Activated CD8-positive, alpha-beta memory T cell treated with anti-CD3 and anti-CD28 coated beads for 1 hour (primary cell): Measurements from ENCODE around the gene KDF1.

Experiments used
- DNase-seq, 2 donors: peaks; one replicate each; pipeline ENCODE4 v3.0.0-alpha.2; 2020; ENCODE audit warnings: low read depth in 1 of 2; ENCODE audit errors: extremely low read depth in 1 of 2

The KDF1 gene, protein sequence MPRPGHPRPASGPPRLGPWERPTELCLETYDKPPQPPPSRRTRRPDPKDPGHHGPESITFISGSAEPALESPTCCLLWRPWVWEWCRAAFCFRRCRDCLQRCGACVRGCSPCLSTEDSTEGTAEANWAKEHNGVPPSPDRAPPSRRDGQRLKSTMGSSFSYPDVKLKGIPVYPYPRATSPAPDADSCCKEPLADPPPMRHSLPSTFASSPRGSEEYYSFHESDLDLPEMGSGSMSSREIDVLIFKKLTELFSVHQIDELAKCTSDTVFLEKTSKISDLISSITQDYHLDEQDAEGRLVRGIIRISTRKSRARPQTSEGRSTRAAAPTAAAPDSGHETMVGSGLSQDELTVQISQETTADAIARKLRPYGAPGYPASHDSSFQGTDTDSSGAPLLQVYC

DNA sequence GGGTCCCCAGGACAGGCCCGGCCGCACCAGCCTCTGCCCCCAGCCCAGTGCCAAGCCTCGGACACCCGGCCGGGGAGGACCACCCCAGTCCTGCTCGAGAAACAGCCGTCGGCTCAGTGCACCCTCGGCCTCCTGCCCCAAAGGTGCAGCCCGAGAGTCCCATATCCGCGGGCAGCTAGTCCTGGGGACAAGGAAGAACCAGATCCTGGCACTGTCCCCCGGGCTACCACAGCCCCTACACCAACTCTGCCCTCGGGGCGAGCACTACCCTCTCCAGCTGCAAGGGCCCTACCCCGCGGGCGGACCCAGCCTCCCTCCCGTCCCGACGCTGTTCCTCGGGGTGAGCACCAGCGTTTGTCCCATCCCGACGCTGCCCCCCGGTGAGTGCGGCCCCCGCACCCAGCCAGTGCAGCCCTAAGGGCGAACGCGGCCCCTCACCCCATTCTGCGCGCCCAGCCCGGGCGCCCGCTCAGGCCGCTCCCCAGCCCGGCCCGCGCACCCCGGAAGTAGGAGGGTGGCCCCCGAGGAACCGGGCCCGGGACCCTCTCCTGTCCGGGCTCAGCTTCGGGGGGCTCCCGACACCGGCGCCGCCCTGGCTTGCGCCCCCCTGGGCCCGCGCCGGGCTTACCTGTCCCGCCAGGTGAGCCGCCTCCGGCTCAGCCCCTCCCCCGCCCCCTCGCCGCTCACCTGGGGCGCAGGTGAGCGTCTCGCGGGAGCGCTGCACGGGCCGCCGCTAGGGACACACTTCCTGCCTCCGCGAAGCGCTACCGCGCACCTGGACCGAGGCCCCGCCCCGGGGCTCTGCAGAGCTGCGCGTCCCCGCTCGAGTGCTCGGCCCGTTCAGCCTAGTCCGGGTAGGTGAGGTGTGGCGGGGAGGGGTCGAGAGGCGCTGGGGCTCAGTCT lies at the start of gene KDF1:
Gene KDF1 (minus strand): TSS at position 747 of the 903 bp plus-strand sequence. CDS start 8,088 bp downstream, outside the sequence.
- peak; percentile 10 to 46 for DNase-seq

DNA sequence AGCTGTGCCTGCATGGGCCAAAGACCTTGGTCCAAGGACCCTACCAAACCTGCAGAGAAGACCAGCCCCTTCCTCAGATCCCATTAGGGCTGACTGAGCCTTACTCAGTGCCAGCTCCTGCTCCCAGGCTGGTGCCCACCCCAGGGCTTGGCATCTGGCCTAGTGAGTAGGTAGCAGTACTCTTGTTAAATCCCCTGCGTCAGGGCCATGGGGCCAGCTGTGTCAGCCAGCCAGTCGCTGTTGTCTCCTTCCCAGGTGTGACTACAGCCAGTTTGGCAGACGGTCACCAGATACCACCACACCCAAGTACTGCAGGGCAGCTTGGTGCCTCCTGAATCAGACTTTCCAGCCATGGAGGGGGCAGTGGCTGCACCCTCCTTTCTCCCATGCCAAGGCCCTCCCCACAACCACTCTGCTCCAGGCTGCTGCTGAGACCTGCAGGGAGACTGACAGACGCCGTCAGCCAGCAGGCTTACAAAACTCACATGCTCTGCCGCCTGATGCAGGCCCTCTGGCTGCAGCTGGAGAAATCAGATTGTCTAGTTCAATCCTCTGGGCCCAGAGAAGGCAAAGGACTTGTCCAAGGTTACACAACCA lies 49.4 kb upstream of the KDF1 start:
- no peak for DNase-seq

DNA sequence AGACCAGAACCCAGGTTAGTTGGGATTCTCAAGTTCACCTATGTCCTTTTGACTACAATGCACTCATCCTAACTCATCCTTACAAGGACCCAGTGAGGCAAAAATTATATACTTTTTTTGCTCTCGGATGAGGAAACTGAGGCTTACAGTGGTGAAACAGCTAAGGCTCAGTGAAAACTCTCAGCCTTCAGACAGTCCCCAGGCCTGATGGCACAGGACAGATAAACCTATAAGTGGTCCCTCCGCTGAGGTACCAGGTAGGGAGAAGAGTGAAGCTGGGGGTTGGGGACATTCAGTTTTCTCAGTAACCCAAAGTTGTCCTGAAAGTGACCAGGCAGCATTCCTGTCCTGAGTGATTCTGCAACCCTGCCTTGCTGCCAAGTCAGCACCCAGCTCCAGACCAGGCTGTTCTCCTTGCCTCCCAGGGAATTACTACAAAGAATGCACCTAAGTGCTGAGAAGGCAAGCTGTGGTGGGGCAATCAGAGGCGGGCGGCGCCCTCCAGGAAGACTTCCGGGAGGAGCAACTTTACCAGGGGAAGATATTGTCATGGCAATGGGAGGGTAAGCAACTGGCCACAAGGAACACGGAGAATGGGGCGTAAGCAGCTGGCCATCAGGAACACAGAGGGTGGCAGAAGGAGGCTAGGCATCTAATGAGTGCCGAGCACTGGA lies 47.8 kb upstream of the KDF1 start:
- DNase-seq: no peak

DNA sequence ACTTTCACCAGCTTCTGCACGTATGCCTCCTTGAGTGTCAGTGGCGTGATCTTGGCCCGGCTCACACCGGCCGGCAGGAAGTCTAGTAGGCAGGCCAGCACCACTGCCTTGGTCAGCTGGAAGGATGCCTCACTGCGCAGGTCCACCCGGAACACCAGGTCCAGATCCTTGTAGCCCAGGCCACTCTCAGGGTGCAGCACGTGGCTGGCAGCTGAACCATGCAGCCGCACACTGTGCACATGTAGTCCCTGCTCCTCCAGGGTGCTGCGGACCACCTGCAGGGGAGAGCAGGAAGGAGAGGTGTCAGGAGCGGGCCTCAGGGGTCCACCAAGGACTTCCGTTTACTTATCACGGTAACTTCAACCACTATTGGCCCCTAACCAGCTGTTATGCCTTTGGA lies 46.4 kb upstream of the KDF1 start:
- no peak for DNase-seq

DNA sequence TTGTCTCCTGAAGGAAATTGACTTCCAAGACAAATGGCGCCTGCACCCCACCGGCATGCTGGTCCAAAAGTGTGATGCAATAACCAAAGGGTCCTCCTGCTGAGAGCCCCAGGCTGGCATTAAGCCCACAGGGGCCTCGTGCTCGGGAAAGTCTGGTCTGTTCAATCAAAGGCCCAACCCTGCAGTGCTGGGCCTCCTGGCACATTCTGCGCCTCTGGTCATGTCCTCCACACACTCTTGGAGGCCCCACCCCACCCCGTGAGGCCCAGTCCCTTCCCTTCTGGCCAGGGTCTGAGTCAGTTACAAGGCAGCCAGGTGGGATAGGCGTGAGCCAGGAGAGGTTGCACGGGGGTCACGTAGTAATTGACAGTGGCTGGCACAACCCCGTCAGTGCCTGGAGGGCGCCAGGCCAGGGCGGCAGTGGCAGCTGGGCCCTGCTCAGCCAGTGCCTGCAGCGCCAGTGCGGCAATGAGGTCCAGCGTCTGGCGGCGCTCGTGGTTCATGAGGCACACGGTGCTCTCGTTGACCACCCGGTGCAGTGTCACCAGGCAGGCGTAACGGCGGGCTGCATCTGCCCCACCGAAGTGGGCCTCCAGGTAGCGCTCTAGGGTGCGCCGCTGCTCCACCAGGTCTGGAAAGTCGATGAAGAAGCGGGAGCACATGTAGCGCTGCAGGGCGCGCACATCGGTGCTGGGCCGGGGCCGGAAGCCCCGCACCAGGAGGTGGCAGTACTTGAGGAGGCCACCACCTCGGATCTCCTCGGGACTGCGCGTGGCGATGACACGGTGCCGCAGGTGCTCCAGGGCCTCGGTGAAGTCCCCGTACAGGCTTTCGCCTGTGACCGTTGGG lies 45.6 kb upstream of the KDF1 start:
- no peak for DNase-seq

DNA sequence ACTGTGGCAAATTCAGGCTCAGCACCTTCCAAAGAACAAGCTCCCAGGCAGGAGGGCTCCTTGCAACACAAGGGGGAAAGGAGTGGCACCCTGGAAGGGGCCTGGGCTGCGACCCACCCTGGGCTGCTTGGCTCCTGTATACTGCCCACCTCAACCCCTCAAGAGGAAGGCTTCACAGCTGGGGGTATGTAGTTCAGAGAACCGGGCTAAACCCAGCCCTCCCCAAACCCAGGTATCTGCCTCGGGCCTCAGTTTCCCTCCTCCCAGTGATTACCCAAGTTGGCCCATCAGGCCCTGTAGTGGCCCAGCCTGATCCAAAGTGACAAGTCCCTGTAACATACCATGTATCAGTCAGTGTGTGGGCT lies 44.9 kb upstream of the KDF1 start:
- no peak for DNase-seq

DNA sequence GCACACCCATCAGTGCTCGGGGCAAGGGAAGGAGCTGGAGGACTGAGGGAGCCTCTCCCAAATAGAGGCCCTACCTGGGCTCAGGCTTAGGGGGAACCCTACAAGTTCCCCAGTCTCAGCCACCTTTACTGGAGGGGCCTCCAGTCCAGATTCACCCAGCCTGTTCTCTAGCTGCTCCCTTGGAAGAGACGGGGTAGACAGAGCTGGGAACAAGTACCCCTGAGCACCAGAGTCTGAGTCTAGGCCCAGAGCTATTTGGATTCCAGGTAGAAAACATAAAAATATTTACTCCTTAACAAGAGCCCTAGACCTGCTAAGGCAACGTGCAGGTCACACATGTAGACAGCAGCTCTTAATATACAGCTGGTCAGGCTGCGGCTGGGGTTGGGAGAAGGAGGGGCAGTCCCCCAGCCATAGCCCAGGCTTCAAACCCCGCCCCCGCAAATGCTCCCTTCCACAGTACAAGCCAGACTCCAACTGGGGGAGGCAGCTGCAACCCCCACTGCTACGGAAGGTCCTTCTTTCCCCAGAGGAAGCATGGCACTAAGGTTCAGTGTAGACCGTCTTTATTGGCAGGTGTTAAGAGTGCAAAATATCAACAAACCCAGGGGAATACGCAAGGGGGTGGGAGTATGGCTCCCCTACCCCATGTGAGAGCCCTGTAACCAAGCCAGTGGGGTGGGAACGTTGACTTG lies 44.4 kb upstream of the KDF1 start:
- DNase-seq: no peak

DNA sequence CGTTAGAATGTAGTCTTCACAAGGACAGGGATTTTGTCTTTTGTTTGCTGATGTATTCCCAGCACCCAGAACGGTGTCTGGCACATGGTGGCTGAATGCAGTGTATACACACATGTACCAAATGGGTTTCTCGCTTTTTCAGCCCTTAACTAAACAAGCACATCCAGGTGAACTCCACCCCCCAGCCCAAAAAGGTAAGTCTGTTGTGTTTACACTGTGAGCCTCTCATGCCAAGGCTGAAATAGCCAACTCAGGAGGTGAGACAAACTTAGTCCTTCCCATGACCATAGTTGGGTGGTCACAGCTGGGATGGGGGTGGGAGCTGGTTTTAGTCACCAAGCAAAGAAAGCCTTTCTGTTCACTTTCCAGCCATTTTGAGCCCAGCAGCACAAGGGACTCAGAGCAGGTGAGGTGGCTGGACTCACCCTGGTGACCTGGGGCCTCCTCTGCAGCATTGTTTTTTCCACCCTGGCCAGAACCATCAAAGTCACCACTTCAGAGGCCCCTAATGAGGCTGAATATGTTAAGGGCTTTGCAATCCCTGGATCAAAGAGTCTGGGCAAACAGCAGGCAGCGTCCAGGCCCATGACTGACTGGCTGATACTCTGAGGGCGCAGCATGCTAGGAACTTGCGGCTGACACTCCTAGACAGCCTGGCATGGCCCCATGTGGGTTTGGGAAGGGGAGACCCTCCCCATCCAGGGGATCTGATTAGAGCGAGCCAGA lies 43.6 kb upstream of the KDF1 start:
- DNase-seq: no peak

DNA sequence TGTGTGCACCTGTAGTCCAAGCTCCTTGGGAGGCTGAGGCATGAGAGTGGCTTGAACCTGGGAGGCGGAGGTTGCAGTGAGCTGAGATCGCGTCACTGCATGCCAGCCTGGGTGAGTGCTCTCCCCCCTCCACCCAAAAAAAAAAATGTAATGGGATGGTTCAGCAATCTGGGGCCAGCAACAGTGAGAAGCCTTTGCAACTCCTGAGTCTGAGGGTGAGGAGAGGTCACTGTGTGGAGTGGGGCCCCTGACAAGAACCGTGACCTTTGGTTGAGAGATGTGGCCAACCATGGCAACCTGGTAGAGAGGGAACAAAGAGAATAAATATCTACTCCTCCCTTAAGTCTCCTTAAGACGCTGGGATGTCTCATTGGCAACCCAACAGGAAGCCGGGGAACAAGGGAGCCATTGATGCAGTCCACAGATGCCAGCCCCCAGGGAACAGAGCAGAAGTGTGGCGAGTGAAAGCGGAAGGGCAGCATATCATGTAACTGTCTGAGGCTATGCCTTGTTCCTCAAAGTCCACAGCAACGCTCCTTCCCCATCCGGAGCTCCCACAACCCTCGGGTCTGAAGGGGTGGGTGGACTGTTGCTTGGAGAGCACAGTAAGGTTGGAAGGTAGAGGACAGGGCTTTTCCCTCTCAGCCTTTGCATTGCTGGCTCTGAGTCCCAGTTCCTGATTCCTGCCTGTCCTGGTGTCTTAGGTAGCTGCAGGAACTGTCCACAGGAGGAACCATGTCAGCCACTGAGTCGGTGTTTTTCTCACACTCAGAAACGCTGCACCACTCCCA lies 41.5 kb upstream of the KDF1 start:
- DNase-seq: no peak

DNA sequence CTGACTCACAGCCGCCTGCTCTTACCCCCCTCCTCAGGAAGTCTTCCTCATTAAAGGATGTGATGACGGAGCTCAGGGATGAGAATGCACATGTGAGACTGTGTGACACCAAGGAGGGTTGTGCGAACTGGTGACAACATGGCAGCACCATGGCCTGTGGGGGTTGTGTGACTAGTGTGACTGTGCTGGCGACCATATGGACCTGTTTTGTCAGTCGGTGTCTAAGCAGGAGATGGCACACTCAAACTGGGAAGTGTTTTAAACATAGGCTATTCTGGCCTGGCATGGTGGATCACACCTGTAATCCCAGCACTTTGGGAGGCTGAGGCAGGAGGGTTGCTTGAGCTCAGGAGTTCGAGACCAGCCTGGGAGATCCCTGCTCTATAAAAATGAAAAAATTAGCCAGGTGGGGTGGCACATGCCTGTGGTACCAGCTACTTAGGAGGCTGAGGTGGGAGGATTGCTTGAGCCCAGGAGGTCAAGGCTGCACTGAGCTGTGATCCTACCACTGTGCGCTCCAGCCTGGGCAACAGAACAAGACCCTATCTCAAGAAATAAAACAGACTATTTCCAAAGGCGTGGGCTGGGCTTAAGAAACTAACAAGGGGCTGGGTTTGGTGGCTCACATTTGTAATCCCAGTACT lies 40.7 kb upstream of the KDF1 start:
- DNase-seq: no peak

DNA sequence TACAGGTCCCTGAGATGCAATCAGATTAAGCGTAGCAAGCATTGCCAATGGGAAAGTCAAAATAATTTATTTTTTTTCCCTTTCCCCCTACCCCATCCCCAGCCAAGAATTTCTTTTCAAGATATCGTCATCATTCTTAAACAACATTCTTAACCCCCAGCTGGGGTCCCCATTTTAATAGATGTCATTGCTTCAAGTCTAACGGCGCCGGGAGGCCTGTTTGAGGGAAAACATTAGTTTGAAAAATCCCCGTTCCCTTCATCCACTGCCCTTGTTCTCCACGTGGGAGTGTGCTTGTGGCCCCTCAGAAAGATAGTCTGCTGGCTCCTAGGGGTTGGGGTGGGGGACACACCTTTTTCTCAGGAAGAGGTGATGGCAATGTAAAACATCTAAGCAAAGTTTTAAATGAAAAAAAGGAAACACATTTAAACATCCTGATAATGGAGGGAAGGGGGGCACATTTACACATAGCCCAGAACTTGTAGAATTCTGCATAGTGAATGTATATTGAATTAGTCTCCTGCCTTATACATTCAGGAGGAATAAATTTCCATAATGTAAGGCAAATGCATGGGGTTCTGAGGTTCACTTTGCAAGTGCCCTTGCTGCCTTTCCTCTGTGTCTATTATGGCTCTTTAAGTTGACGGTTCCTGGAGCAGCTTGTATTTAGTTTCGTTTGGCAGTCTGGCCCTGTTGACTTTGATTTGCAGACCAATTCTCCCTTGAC lies 40.0 kb upstream of the KDF1 start:
- DNase-seq: no peak

DNA sequence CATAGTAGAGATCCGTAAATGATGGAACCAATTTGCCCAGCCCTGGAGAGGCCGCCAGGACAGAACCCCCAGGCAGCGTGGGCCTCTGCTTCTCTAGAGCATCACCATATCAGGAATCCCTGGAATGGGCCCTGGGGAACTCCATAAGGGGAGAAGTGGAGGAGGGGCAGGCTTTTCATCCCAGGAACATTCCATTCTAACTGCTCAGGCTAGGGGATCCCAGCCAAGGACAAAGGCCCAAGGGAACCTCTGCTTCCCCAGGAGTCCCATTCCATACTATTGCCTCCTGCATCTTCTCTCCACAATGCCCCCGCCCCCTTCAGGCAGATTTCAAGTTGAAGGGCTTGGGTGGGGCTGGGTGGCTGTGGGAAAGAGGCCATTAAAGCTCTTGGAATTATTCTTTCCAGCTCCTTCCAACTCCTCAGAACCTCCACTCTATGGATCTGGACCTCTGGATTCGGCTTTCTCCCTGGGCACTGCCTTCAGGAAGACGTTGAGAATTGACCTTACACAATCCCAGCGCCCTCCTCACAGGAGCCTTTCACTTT lies 39.2 kb upstream of the KDF1 start:
- DNase-seq: no peak

DNA sequence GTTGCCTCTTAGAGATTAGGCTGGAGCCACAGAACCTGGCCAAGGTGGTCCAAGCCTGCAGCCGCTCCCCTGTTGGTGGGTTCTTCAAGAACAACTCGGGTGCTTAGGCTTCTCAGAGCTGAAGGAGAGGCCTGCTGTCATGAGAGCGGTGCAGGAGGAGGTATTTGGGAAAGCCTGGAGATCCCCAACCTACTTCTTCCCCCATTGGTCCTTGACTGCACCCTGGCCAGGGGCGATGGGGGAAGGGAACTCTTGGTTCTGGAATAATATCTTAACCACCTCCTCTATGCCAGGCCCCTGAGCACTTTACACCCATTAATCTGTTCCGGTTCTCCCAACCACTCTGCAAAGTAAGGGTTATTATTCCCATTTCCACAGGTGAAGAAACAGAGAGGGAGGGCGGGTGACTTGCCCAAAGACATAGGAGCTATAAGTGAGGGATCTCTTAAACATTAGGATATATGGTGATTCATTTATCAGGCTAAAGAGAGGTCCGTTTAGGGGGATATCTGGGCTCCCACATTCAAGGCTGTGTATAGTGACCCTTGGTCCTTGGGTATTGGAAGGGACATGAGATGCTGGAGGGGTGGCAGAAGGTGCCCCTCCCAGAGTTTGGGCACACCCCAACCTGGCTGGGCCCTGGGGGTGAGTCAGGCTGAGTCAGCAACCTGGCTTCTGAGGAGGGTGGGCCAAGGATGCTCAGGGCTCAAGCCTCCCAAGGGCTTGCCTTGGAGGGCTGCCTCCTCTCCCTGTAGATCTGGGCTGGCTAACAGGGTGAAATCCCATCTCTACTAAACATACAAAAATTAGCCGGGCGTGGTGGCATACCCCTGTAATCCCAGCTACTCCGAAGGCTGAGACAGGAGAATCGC lies 38.4 kb upstream of the KDF1 start:
- DNase-seq: no peak

DNA sequence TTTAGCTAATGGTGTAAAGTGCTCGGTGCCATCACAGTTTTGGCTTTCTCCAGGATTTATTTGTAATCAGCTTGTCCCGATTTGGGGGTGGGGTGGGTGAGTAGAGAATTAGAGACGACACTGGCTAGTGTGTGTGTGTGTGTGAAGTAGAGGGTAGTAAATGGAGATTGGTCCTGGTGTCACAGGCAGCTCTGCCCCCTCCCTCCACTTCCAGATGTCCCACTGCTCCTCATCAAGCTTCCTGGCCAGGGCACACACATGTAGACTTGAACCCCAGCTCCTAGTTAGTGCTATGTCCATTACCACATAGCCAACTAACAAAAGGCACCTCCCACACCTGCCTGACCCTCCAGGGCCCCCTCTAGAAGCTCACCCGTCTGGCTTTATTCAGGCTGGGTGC lies 36.4 kb upstream of the KDF1 start:
- no peak for DNase-seq

DNA sequence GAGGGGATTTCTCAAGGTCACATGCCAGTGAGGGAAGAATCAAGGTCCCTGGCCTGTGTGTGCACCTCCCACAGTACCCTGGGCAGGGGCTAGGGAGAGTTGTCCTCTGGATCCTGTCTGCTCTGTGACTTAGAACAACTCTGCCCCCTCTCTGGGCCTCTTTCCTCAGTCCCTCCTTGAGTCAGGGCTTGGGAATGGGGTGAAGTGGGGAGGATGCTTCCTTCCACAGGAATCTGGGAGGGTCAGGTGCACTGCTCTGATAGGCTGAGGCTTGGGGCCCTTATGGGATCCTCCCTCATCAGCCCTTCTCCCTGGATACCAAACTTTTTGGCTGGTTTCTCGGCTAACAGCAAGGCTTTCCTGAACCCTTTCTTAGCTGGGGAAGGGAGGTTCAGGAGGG lies 35.8 kb upstream of the KDF1 start:
- DNase-seq: no peak
